Stimulated activated CD8-positive, alpha-beta memory T cell treated with anti-CD3 and anti-CD28 coated beads, Interleukin-2, amount 100 ng/mL, for 48 hours (primary cell): ENCODE data around the gene GPAT3.
"Not testable (repeated sequence)": the region's sequence is repeated elsewhere in the genome, so short reads cannot be mapped to it uniquely, and the experiment has no call there.

Experiments used
- DNase-seq, 2 donors: peaks; one replicate each; pipeline ENCODE4 v3.0.0-alpha.2; 2020; ENCODE audit warnings: low read depth in 2 of 2

GPAT3 gene

DNA sequence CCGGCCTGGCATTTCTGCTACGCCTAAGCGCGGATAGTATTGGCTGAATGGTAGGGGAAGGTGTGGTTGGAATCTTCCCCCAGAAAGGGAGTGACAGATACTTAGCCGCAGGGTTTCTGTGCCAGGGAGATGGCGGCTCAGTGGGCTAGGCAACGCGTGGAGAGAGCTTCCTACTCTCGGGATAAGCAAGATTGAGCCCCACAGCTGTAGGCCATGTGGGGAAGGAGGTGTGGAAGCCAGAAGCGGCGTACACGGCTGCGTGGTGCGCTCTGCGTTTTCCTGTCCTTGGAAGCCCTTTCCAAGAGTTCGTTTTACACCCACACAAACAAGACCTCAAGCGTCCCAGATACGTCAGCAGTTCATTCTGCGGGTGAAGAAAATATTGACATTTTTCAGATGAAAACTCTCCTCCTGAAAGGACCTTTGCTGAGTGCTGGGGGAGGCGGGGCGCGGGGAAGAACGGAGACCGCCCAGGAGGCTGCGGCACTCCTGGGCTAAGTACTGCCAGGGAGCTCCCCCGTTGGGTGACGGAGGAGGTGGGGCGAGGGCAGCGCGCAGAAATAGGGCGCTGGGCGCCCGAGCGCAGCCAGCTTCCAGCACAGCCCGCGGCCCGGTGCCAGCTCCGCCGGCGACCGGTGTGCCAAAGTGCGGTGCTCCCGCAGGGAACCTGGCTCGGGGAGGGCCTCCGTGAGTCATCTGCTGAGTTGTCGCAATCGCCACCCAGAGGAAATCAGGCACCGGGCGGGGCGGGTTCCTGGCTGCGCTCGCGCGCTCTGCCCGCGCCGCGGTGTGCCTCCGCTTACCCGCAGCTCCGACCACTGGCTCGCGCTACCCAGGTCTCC is at the start of gene GPAT3:
GPAT3 (plus strand) TSS at position 589 of the 842 bp plus-strand sequence. CDS start 515 bp downstream, outside the sequence.
- DNase-seq: peak; percentile 57 to 59

DNA sequence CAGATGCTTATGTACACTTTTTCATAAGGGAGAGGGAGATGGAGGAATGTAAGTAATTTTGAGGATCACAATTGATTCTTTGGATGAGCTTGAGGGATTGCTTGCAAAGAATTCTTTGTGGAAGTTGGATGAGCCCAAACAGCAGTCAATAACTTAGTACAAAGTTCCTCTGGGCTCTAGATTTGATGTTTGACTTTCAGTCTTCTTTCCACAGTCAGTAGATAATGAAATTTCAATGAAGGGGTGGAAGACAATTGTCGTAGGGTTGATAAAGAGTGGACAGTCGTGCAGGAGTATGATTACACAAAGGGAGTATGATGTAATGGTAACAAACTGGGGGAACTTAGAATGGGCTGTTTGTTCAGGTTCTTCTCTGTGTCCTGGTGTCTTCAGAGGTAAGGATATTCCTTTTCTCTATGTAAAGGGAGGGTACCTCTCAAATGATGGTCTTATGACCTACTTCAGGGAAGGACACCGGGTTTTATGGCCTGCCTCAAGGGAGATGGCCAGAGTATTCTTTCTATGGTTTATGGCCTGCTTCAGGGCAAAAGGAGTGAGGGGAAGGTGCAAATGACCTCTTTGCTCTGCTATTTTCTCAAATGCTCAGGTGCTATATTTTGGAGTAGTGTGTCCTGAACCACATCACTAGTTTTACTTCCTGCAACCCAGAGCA is 49.3 kb upstream of the GPAT3 start:
- DNase-seq: no peak

GRCh38 chr4:83489711-83490326 is 46.1 kb upstream of the GPAT3 start:
- DNase-seq: no peak

- no peak for DNase-seq
These were observed 44.9 kb upstream of the GPAT3 start for GRCh38 chr4:83490876-83491450.

DNA sequence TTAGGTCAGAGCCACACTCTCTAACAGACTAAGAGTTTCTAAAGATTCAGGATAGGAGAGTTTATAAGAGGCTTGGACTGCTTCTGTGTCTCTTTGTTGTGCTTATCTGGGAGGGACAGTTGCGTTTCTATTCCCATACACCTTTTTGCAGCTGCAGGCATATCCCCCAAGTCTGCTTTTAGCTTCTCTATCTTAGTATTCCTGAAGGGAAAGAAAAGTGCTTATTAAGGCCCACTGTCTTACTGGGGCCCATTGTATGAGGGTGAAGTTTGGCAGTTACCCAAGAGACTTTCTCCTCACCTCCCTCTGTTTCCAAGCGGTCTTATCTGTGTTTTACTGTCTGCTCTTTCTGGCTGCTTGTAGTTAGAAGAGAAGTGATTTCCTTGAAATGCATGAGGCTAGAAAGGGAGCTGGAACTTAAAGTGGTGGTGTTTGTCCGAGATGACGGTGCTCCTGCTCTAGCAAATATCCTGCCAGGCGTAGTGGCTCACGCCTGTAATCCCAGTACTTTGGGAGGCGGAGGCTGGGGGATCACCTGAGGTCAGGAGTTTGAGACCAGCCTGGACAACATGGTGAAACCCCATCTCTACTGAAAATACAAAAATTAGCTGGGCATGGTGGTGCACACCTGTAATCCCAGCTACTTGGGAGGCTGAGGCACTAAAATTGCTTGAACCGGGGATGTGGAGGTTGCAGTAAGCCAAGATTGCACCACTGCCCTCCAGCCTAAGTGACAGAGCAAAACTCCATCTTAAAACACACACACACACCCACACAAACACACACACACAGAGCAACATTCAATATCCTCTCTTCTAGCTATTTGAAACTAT is 39.6 kb upstream of the GPAT3 start:
- not testable (repeated sequence) for DNase-seq

GRCh38 chr4:83498187-83498586 is 37.7 kb upstream of the GPAT3 start:
- no peak for DNase-seq

- not testable (repeated sequence) for DNase-seq
These were observed 34.2 kb upstream of the GPAT3 start for GRCh38 chr4:83501671-83502070.

DNA sequence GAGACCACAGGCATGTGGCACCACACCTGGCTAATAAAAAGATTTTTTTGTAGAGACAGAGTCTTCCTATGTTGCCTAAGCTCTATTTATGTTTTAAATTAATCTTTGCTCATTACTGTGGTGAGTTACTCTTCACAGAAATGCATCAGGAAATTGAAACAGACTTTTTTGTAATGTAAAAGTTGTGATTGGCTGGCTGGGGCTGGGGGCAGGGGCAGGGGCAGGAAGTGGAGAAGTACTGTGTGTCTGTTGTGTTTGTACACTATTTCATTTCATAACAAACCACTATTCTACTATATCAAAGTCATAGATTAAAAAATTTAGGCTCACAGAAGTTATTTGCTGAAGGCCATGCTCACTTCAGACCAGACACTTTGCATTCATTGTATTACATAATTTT is 31.9 kb upstream of the GPAT3 start:
- DNase-seq: no peak

- no peak for DNase-seq
These were observed 31.4 kb upstream of the GPAT3 start for GRCh38 chr4:83504503-83504902.

- no peak for DNase-seq
These were observed 30.9 kb upstream of the GPAT3 start for GRCh38 chr4:83504996-83505395.

GRCh38 chr4:83509156-83509585 is 26.7 kb upstream of the GPAT3 start:
- peak; percentile 8 to 32 for DNase-seq

DNA sequence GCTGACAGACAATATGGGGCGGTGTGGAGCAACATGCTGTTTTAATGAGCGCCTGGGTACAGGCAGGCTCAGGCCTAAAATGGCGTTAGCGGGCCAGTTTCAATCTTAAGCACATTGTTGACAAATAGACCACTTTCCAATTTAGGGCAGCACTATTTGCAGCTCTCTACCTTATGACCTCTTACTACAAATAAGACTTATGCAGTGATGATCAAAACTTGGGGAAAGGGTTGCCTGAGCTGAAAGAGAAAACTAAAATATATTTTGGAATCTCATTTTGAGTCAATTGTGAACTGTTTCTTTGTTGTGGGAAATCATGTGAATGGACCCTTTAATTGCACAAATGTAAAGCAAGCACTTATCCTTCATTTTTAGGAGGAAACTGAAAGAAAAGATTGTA is 25.5 kb upstream of the GPAT3 start:
- no peak for DNase-seq

- no peak for DNase-seq
These were observed 19.7 kb upstream of the GPAT3 start for GRCh38 chr4:83516042-83516772.

DNA sequence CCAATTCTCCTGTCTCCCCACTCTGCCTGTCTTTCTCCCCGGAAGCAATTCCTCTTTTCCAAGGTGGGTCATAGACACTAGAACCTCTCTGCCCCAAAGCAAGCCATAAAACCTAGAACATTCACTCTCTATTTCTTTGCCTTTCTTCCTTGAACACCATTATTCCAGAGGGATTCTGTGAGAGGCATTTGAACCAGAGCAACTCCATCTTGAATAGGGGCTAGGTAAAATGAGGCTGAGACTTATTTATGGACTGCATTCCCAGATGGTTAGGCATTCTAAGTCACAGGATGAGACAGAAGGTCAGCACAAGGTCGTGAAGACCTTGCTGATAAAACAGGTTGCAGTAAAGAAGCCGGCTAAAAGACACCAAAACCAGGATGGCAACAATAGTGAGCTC is 13.7 kb upstream of the GPAT3 start:
- DNase-seq: no peak

DNA sequence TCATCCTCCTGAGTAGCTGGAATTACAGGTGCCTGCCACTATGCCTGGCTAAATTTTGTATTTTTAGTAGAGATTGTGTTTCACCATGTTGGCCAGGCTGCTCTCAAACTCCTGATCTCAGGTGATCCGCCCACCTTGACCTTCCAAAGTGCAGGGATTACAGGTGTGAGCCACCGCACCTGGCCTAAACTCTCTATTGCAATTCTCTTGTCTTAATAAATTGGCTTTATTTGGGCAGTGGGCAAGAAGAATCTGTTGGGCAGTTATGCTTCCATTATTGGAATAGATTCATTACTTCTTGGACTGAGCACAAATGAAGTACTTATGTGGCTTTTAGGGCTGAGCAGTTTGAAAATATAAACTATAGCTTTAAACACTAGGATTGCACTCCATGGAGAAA is 8.2 kb upstream of the GPAT3 start:
- DNase-seq: no peak

DNA sequence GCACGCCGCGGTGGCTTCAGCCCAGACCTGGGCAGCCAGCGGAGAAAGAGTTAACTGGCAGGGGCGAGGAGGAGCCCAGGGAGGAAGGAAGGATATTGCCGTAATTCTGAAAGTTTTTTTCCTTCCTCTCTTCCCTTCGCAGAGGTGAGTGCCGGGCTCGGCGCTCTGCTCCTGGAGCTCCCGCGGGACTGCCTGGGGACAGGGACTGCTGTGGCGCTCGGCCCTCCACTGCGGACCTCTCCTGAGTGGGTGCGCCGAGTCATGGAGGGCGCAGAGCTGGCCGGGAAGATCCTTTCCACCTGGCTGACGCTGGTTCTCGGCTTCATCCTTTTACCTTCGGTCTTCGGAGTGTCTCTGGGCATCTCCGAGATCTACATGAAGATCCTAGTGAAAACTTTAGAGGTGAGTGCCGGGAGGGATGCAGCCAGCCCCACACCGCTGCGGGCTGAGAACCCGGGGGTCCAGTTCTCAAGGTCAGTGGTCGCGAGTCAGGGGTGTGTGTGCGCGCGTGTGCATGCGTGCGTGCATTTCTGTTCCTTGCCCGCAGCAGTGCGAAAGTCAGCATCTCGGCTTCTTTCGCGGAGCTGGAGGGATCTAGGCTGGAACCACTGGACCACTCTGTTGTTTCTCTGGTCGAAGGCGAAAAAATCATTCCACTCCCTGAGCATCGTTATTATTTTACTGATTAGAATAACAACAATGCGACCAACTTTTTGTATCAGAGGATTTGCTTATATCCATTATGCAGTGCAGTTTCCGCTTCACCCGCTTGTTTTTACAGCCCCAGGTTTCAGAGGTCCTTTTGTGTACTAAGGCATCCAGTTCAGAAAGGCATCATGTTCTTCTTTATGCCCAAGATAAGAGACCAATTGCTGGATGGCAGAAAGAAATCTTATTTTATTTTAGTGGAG is 709 bp downstream of the GPAT3 start:
- no peak for DNase-seq

GRCh38 chr4:83542225-83542624 is 6.3 kb downstream of the GPAT3 start:
- no peak for DNase-seq

- DNase-seq: no peak
These were observed 10.9 kb downstream of the GPAT3 start for GRCh38 chr4:83546786-83547185.

GRCh38 chr4:83548151-83548905 is 12.4 kb downstream of the GPAT3 start:
- DNase-seq: peak; percentile 50 to 58
